ENCODE results near the gene NTRK2.

The NTRK2 gene

DNA sequence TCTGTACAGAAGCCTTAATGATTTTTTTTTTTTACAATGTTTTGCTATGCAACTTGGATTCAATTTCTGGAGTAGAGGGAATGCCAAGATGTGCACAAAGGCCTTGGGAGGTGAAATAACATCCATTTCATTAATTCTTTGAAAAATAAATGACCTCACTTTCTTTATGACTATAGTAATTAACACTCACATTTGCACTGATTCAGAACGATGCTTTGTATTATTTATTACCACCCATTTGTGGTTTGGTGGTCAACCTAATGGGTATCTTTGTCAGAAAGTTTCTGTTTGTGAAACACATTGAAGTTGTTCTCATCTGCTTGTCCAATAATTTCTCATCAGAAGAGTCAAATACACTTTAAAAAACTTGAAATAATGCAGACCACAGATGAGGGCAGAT is 169.3 kb downstream of the NTRK2 start:
- Histone ChIP-seq H3K27ac (ENCODE audit: insufficient read depth, low read depth, low read length, poor library complexity, severe bottlenecking) (no peak overlapping the region), H3K4me1 (ENCODE audit: control insufficient read depth, insufficient read depth, low read length) (peaks cover 17% of the 10 kb centered on the region), H3K4me3 (ENCODE audit: insufficient read depth, low read depth, low read length) (no peak overlapping the region), H3K9me3 (ENCODE audit: control insufficient read depth, low read length) (no peaks in the 10 kb centered on the region), H3K36me3 (ENCODE audit: control insufficient read depth, insufficient read depth, low read length) (no peaks in the 10 kb centered on the region), H3K27me3 (ENCODE audit: control insufficient read depth, insufficient read depth, low read length, poor library complexity, severe bottlenecking) (no peaks in the 10 kb centered on the region)
- WGBS, 2 experiments, result 90% methylated on average over 1 of the region's 1 CpG; no CpG with 5 or more reads in 1 of the 2 experiments

DNA sequence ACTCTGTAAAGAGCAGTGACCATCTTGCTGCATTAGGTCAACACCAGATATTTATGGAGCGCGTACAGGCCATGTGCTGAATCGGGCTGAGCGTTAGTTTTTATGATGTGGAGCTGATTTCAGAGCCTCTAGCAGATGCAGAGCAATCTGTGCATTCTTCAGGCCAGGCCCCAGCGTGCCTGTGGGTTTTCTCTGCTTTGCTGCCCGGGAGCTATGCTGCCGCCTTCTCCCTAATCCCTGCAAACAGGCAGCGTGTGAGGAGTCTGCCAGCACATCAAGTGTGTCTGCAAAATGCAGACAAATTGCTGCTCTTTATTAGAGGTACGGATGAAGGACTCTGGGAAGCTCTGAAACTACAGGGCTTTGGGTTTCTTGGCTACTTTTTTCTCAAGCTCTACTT is 170.0 kb downstream of the NTRK2 start:
- Histone ChIP-seq H3K27ac (ENCODE audit: insufficient read depth, low read depth, low read length, poor library complexity, severe bottlenecking) (no peak overlapping the region), H3K4me3 (ENCODE audit: insufficient read depth, low read depth, low read length) (no peak overlapping the region)

DNA sequence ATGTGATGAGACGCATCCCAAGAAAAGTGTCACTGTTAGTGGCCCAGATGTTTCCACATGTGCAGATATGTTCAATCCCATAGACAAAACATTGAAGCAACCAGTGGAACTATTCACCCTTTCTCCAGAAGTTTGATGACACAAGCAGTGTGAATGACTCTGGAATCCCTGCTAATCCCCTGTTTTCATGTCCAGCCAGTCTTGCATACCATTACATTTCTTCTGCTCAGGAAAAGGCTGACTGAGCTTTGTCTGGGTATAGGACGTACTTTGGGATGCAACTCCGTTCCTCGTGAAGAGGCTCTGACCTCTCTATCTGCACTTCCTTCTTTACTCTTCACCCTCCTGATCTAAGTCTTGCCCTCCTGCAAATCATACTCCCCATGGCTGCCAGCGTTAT is 172.4 kb downstream of the NTRK2 start:
- H3K27me3 ChIP-seq (ENCODE audit: control insufficient read depth, insufficient read depth, low read length, poor library complexity, severe bottlenecking), result no peaks in the 10 kb centered on the region
- H3K9me3 ChIP-seq (ENCODE audit: control insufficient read depth, low read length), result no peaks in the 10 kb centered on the region
- H3K4me1 ChIP-seq (ENCODE audit: control insufficient read depth, insufficient read depth, low read length), result peaks cover 23% of the 10 kb centered on the region
- WGBS, 2 experiments, result 97 to 98% methylated on average over 5 of the region's 5 CpGs
- no peaks in the 10 kb centered on the region for H3K36me3 ChIP-seq (ENCODE audit: control insufficient read depth, insufficient read depth, low read length)
- H3K27ac ChIP-seq (ENCODE audit: insufficient read depth, low read depth, low read length, poor library complexity, severe bottlenecking), result no peak overlapping the region
- no peak overlapping the region for H3K4me3 ChIP-seq (ENCODE audit: insufficient read depth, low read depth, low read length)

More for the DNA sequence above, 170.0 kb downstream of the NTRK2 start:
- Histone ChIP-seq H3K4me1 (ENCODE audit: control insufficient read depth, insufficient read depth, low read length) (peaks cover 17% of the 10 kb centered on the region), H3K36me3 (ENCODE audit: control insufficient read depth, insufficient read depth, low read length) (no peaks in the 10 kb centered on the region), H3K9me3 (ENCODE audit: control insufficient read depth, low read length) (no peaks in the 10 kb centered on the region), H3K27me3 (ENCODE audit: control insufficient read depth, insufficient read depth, low read length, poor library complexity, severe bottlenecking) (no peaks in the 10 kb centered on the region)
- 55 to 59% methylated on average over 9 of the region's 9 CpGs for WGBS, 2 experiments

DNA sequence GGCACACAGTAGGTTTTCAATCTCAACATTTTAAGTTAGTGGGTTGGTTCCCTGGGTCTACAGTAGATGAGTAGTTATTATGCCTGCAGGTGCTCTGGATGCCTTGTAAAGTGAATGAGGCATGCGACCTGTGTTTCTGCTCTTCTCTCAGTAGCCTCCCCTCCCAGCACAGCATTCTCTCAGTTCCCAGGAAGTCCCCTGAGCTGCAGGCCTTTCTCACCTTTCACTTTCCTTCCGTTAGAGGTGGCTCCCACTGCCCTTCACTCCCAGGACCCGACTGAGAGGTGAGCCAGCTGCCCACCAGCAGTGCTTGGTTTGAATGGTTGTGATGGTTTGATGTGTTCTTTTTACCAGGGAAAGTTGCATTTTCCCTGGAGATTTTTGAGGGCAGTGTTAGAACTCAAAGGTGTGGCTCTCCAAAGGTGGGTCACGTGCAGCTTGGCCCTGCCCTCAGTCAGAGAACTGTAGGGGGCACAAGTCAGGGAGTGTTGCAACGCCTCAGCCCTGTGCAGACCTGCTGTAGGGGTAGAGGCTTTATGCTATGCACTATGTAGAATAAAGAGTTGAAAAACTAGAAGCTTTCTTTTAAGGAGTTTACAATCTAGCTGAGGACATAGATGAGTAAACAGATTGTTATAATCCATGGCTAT is 173.8 kb downstream of the NTRK2 start:
- H3K36me3 ChIP-seq (ENCODE audit: control insufficient read depth, insufficient read depth, low read length), result no peaks in the 10 kb centered on the region
- no peak overlapping the region for H3K27ac ChIP-seq (ENCODE audit: insufficient read depth, low read depth, low read length, poor library complexity, severe bottlenecking)
- H3K9me3 ChIP-seq (ENCODE audit: control insufficient read depth, low read length), result no peaks in the 10 kb centered on the region
- H3K27me3 ChIP-seq (ENCODE audit: control insufficient read depth, insufficient read depth, low read length, poor library complexity, severe bottlenecking), result no peaks in the 10 kb centered on the region
- WGBS, 2 experiments, result 85 to 88% methylated on average over 4 to 5 of the region's 5 CpGs
- H3K4me3 ChIP-seq (ENCODE audit: insufficient read depth, low read depth, low read length), result no peak overlapping the region
- peaks cover 23% of the 10 kb centered on the region for H3K4me1 ChIP-seq (ENCODE audit: control insufficient read depth, insufficient read depth, low read length)

DNA sequence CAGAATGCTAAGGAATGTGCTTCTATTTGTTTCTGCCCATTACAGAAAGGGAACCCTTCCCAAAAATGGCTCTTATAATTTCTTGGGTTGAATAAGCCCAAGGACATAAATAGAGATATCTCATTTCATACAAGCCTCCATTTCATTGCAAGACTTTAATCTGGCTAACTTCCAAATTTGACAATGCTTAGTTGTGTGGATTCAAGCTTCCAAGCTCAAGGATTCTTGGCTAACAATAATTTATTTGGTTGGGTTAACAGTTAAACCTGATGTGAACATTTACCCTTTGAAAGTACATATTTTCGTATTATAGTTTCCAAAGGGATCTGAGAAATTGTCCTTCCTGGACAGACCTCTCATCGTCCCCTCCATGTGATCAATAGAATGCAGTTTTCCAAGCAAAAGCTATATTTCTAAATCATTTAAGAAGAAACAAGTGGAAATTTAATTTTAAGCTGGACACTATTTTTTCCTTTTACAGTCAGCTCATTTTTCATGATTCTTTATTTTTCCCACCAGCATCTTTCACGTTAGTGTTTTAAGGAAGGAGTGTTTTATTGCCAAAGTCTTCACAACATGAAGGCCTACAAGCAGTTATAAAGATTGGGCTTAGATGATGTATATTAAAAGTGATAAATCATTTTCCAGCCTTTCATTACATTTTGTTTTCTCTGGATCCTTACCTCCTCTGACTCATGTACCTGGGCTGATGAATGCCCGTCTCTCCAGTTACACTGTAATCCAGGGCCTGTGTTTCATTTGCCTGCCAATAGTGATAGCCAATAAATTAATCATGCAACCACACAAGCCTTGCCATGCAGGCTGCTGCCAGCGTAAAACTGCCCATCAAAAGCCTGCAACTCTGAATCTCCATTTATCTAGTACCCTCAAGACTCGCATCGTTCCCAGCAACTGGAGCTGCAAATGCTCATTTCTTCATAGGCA is 176.7 kb downstream of the NTRK2 start:
- H3K27ac ChIP-seq (ENCODE audit: insufficient read depth, low read depth, low read length, poor library complexity, severe bottlenecking), result no peak overlapping the region
- 56 to 59% methylated on average over 6 to 7 of the region's 7 CpGs for WGBS, 2 experiments
- H3K9me3 ChIP-seq (ENCODE audit: control insufficient read depth, low read length), result no peaks in the 10 kb centered on the region
- H3K27me3 ChIP-seq (ENCODE audit: control insufficient read depth, insufficient read depth, low read length, poor library complexity, severe bottlenecking), result no peaks in the 10 kb centered on the region
- H3K4me1 ChIP-seq (ENCODE audit: control insufficient read depth, insufficient read depth, low read length), result peaks cover 12% of the 10 kb centered on the region
- no peaks in the 10 kb centered on the region for H3K36me3 ChIP-seq (ENCODE audit: control insufficient read depth, insufficient read depth, low read length)
- H3K4me3 ChIP-seq (ENCODE audit: insufficient read depth, low read depth, low read length), result no peak overlapping the region

DNA sequence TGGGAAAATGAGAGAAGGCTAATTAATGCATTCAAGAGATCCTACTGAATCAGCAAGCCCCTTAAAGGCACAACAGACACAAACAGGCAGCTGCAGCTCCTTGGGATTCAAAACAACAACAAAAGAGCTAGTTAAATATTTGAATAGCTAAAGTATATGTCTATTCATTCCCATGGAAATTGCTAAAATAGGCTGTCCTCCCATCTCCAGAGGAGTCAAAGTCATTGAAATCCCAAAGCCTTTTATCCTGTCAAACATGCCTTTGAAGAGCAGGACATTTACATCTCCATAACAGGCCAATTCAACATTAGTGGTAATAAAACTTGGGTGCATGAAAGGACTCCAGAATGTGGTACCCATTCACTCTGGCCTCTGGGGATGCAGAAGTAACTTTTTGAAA is 177.4 kb downstream of the NTRK2 start:
- no peak overlapping the region for H3K27ac ChIP-seq (ENCODE audit: insufficient read depth, low read depth, low read length, poor library complexity, severe bottlenecking)
- no peaks in the 10 kb centered on the region for H3K9me3 ChIP-seq (ENCODE audit: control insufficient read depth, low read length)
- H3K4me1 ChIP-seq (ENCODE audit: control insufficient read depth, insufficient read depth, low read length), result peaks cover 19% of the 10 kb centered on the region

DNA sequence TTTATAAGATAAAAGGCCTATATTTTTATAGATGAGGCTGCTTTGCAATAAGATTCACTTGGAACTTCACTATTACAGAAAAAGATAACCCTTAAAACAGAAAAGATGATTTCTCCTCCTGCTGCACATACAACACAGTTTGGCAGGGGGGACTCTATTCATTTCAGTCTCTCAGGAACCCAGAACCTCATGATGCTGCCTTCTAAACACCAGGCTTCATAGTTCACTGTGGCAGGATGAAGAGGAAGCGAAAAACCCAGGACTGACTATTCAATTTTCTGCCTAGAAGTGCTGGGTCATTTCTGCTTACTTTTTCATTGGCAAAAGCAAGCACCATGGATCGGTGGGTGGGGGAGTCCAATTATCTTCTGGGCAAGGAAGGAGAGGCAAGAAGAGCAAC is 179.5 kb downstream of the NTRK2 start:
- H3K36me3 ChIP-seq (ENCODE audit: control insufficient read depth, insufficient read depth, low read length), result no peaks in the 10 kb centered on the region
- WGBS, 2 experiments, result 98 to 99% methylated on average over 2 of the region's 2 CpGs
- H3K4me3 ChIP-seq (ENCODE audit: insufficient read depth, low read depth, low read length), result no peak overlapping the region
- peaks cover 38% of the 10 kb centered on the region for H3K4me1 ChIP-seq (ENCODE audit: control insufficient read depth, insufficient read depth, low read length)
- no peaks in the 10 kb centered on the region for H3K27me3 ChIP-seq (ENCODE audit: control insufficient read depth, insufficient read depth, low read length, poor library complexity, severe bottlenecking)
- H3K9me3 ChIP-seq (ENCODE audit: control insufficient read depth, low read length), result no peaks in the 10 kb centered on the region
- H3K27ac ChIP-seq (ENCODE audit: insufficient read depth, low read depth, low read length, poor library complexity, severe bottlenecking), result no peak overlapping the region

More for the DNA sequence above, 177.4 kb downstream of the NTRK2 start:
- no peaks in the 10 kb centered on the region for H3K36me3 ChIP-seq (ENCODE audit: control insufficient read depth, insufficient read depth, low read length)
- no peaks in the 10 kb centered on the region for H3K27me3 ChIP-seq (ENCODE audit: control insufficient read depth, insufficient read depth, low read length, poor library complexity, severe bottlenecking)
- no peak overlapping the region for H3K4me3 ChIP-seq (ENCODE audit: insufficient read depth, low read depth, low read length)

DNA sequence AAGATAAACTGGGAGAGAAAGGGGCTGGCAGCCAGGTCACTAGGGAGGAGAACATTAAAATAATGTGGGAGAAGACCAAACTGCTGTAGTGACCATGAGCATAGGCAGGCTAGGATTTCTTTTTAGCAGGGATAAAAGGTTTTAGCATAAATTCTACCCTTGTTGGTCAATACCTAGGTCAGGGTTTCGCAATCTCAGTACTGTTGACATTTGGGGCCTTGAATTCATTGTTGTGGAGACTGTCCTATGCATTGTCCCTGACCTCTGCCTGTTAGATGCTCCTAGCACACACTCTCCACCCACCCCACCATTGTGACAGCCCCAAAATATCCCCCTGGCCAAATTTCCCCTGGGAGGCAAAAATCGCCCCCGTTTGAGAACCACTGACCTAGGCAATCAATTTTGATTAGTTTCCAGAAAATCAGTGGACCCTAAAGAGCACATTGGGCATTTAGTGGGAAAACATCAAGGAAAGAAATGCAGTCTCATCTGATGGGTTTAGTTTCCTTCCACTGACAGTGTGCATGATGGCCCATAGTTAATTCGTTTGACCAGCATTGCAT is 181.4 kb downstream of the NTRK2 start:
- no peaks in the 10 kb centered on the region for H3K27me3 ChIP-seq (ENCODE audit: control insufficient read depth, insufficient read depth, low read length, poor library complexity, severe bottlenecking)
- H3K9me3 ChIP-seq (ENCODE audit: control insufficient read depth, low read length), result no peaks in the 10 kb centered on the region
- H3K36me3 ChIP-seq (ENCODE audit: control insufficient read depth, insufficient read depth, low read length), result no peaks in the 10 kb centered on the region
- 79 to 86% methylated on average over 4 of the region's 4 CpGs for WGBS, 2 experiments
- H3K4me3 ChIP-seq (ENCODE audit: insufficient read depth, low read depth, low read length), result no peak overlapping the region
- peaks cover 43% of the 10 kb centered on the region for H3K4me1 ChIP-seq (ENCODE audit: control insufficient read depth, insufficient read depth, low read length)
- no peak overlapping the region for H3K27ac ChIP-seq (ENCODE audit: insufficient read depth, low read depth, low read length, poor library complexity, severe bottlenecking)

DNA sequence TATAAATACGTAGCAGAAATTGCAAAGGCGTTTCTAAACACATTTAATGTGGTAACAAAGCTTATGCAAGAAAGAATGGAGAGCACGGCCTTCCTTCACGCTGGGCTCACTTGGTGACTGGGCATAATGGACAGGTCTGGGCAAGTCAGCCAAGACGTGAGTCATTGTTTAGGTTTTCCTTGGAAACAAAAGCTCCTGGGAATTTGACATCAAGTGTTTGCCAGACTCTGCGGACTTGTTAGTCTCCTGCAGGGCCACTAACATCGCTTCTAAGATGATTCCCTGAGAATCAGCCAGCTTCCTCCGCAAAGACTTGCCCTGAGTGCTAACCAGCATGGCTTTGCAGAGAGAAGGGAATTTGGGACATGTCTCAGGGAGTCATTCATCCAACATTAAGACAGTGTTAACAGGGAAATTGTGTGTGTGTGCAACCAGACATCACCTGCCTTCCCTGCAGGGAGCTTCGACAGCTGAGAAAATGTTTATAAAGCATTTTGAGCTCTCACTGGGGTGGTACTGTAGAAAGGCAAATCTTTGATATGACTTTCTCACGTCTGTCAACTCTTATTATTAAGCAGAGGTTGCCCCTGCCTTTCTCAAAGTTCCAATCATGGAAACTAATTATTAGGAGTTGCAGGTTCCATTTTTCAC is 182.5 kb downstream of the NTRK2 start:
- H3K36me3 ChIP-seq (ENCODE audit: control insufficient read depth, insufficient read depth, low read length), result no peaks in the 10 kb centered on the region
- H3K27me3 ChIP-seq (ENCODE audit: control insufficient read depth, insufficient read depth, low read length, poor library complexity, severe bottlenecking), result no peaks in the 10 kb centered on the region
- 10 to 12% methylated on average over 9 to 10 of the region's 10 CpGs for WGBS, 2 experiments
- no peak overlapping the region for H3K4me3 ChIP-seq (ENCODE audit: insufficient read depth, low read depth, low read length)
- H3K4me1 ChIP-seq (ENCODE audit: control insufficient read depth, insufficient read depth, low read length), result peaks cover 38% of the 10 kb centered on the region
- H3K9me3 ChIP-seq (ENCODE audit: control insufficient read depth, low read length), result no peaks in the 10 kb centered on the region
- peak overlapping the region; percentile 78 for H3K27ac ChIP-seq (ENCODE audit: insufficient read depth, low read depth, low read length, poor library complexity, severe bottlenecking)

Data from ectodermal cell (in vitro differentiated cells).